GM19395 (cell line): ENCODE data around the gene PEDS1.
"Not testable (repeated sequence)": the region's sequence is repeated elsewhere in the genome, so short reads cannot be mapped to it uniquely, and the experiment has no call there.

Experiments
- ATAC-seq: cut with Tn5 transposase; IDR thresholded peaks from one replicate; pipeline ENCODE4 v1.9.1; 2021; ENCODE audit warnings: mild to moderate bottlenecking, moderate library complexity; ENCODE audit not compliant: unreplicated experiment

PEDS1 gene

DNA sequence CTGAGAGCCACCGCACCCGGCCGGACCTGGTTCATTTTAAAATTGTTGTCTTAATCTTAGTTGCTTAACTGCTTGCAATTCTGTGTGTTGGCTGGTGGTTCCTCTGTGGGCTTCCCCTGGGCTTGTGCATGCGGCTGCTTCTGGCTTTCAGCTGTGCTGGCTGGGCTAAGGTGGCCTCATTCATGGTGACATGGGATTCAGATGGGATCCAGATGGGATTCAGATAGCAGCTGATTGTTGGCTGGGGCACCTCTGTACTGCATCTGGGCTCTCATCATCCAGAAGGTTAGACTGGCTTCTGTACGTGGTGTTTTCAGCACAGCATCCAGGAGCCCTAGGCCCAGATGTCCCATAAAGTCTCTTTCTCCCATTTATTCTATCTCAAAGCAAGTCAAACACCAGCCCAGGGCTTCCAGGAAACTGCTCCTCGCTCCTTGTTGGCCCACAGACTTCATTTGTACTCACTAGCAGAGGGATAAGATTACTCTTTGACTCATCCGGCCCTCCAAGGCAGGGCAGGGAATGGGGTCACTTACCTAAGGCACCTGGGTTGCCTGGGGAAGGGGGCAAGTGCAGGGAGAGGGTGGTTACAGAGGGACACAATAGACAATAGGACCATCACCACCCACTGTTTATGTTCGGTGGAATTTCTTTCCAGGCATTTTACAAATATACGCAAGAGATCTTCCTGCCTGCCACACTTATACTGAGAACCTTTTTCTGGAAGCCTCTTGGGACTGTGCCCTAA, 10.2 kb upstream of the PEDS1 start:
- no peak for ATAC-seq

DNA sequence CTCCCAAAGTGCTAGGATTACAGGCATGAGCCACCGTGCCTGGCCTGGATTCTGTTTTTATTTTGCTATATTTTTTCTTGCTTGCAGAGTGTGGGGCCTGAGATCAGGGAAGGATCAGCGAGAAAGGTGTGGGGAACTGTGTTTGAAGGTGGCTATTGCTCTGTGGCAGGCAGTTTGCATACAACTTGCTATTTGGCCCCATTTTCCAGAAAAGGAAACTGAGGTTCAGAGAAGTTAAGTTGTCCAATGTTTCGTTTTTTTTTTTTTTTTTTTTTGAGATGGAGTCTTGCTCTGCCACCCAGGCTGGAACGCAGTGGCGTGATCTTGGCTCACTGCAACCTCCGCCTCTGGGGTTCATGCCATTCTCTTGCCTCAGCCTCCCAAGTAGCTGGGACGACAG, 8.0 kb upstream of the PEDS1 start:
- not testable (repeated sequence) for ATAC-seq

DNA sequence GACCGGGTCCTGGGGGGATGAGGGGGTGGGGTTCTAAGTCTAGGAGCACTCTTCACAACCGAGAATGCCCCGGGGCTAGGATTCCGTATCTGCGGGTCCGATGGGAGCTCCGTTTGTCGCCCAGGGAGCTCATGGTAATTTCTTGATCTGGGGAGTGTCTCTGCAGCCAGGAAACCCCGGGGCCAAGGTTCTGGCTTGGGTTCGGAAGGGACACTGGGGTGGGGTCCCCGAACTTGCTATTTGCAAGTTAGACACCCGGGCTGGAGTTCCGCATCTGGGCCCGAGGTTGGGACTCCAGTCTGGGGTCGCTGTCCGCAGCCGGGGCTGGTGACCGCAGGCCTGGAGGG, 397 bp downstream of the PEDS1 start:
- peak; percentile 32 for ATAC-seq

DNA sequence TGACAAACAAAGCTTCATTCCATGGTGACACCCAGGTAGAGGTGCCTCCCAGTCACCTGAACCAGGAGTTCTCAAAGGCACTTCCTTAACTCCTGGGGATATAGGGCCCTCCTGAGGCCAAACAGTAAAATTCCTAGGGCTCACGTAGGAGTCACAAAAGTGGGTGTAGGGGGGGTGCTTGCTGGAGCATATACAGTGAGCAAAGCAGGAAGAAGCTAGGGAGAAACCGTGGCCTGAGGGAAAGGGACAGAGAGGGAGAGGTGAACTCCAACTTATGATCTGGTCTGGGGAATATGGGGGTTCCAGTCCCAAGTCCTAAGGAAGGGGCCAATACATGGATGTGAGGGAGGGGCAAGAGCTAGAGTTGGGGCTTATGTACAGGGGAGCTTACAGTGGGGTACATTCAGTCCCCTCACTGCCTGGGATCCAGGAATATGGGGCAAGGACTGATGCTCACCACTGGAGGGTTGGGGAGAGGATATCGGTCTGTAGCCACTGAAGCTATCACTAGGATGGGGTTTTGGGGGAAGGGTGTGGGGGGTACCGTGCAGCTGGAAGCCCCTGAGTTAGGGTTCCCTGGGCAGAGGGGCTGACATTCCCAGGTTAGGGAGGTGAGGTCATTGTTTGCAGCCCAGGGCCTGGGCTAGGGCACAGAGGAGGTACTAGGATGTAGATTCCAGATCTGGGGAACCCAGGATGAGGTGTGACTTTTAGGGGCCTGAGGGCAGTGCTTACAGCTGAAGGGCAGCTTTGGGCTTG, 950 bp downstream of the PEDS1 start:
- no peak for ATAC-seq

DNA sequence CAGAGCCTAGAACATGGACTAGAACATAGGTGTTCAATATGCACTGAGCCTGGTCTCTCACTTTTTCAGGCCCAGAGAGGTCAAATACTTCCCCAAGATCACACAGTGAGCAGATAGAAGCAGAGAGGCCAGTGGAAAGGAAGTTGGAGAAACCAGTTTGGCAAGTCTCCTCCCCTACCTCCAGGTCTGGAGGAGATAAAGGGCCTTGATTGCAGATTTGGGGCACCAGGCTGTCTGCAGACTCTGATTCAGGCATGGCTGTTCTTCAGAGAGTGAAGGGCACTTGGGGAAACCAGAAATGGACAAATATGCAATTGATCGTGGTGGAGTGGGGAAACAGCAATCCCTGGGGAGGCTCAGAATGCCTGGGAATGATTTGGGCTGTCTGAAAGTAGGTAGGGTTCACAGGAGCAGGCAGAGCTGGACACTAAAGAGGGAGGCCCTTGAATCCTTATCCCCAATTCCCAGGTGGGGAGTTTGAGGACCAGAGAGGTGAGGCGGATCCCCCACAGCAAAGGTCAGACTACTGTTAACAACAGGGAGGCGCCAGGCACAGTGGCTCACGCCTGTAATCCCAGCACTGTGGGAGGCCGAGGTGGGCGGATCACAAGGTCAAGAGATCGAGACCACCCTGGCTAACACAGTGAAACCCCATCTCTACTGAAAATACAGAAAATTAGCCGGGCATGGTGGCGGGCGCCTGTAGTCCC, 2.3 kb downstream of the PEDS1 start:
- ATAC-seq: no peak

DNA sequence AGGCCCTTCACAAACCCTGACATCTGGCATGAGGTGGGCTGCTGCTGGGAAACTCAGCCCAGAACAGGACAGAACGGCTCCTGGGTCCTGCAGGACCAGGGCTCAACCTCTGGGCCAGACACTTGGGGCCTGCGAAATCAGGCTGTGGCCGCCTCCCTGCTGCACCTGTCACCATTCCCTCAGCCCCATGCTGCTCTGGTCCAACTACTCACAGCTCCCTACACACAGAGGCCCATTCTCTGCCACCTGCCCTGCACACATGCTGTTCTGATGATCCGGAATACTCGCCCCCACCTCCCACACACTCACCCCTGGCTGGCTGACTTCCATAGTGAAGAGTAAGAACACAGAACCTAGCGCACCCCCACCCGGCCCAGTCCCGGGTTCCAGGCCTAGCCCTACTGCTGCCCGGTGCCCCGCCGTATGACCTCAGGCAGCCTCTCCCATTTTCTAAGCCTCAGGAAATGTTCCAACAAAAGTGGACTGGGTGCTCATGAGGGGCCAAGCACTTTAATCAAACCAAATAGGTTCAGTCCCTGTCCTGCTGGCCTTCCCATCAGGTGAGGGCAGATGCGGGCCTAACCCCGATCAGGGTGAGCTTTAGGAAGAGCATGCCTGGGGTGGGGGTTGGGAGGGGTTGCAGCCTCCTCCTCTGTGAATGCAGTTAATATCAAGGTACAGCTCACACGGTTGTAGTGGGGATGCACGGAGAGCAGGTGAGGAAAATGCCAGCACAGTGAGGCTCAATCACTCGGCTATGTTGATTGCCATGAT, 3.9 kb downstream of the PEDS1 start:
- no peak for ATAC-seq

DNA sequence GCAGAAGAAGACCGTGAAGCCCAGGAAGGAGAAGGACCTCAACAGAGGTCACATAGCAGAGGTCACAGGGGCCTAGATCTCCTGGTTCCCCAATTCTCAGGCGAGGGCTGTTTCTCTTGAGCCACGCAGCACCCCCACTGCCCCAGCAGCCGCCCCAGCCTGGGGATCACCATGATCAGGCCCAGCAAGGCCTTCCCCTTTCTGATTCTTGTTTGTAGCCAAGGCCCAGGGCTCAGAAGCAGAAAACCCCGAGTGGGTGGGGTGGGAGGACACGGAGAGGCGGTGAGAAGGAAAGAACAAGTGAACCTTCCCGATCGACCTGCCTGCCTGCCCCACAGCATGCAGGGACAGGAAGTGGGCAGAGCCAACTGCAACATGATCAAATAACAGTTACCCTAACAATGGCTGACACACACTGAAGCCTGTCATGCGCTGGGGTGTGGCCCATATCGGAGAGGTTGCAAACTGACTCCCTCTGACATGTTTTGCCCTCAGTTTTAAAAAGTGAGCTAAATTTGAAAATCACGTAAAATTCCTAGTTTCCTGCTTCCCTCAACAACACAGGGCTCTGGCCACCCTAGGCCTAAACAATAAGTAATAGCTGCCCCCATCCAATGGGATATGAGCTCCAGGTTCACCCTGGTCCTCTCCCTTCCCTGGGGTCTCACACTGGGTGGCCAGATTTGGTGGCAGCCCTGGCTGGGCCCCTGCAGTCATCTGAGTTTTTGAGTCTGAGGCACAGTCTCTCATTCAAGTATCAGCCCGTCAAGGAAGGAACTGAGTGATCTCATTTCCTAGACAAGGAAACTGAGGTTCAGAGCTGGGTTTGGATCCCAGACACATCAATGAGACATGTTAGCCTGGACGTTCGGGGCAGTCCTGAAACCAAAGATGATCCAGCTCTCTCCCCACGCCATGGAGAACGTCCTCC, 6.5 kb downstream of the PEDS1 start:
- peak; percentile 73 for ATAC-seq

DNA sequence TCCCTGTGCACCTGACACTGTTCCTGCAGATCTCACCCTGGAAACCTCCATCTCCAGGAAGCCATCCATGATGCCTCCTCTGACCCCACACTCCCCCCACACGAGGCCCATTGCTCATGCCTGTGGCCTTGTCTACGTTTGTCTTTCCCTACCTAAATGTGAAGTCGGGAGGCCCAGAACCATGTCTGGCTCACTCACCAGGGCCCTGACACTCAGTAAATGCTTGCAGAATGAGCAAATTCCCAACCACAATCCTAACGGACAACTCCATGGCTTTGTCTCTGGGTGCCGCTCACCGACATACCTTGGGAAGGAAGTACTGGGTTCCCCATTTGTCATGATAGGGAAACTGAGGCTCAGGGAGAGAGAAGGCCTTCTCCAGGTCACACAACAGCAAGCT, 7.3 kb downstream of the PEDS1 start:
- no peak for ATAC-seq

DNA sequence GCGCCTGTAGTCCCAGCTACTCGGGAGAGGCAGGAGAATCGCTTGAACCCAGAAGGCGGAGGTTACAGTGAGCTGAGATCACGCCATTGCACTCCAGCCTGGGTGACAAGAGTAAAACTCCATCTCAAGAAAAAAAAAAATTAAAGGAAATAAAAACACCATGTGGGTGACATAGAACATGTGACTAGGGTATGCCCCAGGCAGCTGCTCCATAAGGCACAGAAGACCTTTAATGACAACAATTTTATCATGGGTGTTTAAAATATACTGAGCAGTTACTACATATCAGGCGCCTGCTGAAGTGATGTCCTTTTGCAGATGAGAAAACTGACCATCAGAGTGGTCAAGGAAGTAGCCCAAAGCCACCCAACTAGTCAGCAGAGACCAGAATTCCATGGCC, 8.0 kb downstream of the PEDS1 start:
- no peak for ATAC-seq

DNA sequence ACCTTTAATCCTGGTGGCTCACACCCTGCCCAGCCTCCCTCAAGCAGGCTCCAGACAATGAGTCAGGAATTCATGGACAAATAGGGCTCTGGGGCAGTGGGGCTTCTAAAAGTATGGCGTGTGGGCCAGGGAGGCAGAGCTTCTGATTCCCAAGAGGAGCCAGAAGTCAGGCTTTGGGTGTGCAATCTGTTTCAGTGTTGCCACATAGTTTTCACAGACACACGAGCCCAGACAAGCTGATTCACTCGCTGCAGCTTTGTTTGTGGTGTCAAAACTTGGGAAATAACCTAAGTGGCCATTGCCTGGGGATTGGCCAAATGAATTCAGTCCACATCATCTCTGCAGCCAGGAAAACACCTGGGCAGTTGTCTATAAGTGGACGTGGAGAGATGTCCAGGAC, 9.2 kb downstream of the PEDS1 start:
- ATAC-seq: no peak

DNA sequence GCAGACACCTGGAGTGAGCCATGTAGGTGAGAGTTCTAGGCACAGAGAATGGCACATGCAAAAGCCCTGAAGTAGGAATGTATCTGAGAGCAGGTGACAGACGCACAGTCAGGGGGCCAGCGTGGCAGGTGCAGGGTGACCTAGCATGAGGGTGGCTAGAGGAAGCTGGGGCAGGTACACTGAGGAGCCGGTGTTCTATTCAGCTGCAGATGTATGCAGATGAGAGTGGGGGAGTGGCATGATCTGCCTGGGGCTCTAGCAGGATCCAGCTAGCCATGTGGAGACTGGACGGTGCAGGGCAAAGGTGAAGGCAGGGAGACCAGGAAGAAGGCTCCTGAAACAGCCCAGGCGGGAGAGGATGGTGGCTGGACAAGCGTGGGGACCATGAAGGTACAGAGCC, 10.7 kb downstream of the PEDS1 start:
- no peak for ATAC-seq

DNA sequence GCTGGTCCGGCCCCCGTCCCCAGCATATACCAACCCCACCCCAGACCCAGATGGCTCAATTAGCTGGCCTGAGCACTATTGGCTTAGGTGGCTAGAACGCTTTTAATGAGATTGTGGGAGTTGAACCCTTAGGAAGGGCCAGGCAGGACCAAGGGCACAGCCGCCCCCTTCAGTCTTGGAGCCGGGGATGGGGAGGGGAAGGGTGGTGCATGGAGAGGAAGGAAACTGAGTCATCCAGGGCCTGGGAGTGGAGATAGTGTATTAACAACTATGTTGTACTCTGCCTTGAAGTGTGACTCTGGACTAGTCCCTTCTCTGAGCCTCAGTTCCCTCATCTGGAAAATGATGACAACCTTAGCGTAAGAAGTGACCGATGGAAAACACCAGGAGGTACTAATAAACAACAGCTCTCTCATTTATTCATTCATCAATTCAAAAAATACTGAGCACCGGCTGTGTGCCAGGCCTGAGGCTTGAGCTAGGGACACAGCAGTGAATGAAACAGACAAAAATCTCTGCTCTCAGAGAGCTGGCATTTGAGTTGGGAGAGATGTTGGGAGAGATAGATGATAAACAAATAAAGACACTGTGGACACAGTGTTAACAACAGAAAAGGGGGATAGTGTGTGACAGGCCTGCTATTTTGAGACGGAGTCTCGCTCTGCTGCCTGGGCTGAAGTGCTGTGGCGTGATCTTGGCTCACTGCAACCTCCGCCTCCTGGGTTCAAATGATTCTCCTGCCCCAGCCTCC, 11.5 kb downstream of the PEDS1 start:
- no peak for ATAC-seq

DNA sequence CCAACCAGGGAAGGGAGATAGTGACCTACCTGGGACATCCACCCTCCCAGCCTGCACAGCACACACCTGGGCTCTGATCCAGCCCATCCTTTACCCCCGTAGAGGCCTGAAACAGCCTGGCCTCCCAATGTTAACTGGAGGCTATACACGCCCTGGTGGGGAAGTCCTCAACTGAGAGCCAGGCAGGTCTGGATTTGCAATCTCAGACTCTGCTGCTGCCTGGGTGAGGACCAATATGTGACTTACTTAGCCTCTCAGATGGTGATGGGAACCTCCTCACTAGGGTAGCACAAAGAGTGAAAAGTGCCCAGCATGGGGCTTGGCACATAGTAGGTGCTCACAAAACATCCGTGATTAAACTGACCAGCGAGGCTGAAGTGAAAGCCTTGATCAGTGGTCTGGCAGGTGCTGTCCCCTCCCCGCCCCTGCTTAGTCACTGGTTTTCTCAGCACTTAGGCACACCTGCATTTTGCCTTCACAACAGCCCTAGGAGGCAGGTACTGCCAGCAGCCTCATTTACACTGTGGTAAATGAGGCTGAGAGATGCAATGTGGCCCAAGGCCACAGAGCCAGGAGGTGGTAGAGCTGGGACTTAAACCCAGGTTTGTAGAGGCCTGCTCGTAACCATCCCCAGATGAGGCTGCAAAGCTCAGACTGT, 12.4 kb downstream of the PEDS1 start:
- ATAC-seq: no peak

DNA sequence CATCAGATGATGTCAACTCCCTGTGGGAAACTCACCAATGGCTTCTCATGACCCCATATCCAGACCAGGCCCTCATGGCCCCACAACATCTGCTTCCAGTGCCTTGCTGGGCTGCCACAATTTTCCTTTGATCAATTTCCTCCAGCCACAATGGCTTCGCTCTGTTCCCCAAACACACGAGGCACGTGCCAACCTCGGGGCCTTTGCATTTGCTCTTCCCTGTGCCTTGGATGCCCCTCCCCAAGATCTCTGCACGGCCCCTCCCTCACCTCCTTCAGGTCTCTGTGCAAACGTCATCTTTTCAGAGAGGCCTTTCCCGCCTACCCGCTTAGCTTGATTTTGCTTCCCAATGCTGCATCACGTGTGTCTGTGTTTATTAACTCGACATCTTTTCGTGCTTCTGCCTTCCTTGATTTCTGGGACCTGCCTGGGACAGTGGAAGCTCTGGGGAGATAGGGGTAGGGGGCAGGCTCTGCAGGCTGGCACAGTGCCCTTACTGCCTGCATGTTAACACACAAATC, 13.1 kb downstream of the PEDS1 start:
- ATAC-seq: no peak

DNA sequence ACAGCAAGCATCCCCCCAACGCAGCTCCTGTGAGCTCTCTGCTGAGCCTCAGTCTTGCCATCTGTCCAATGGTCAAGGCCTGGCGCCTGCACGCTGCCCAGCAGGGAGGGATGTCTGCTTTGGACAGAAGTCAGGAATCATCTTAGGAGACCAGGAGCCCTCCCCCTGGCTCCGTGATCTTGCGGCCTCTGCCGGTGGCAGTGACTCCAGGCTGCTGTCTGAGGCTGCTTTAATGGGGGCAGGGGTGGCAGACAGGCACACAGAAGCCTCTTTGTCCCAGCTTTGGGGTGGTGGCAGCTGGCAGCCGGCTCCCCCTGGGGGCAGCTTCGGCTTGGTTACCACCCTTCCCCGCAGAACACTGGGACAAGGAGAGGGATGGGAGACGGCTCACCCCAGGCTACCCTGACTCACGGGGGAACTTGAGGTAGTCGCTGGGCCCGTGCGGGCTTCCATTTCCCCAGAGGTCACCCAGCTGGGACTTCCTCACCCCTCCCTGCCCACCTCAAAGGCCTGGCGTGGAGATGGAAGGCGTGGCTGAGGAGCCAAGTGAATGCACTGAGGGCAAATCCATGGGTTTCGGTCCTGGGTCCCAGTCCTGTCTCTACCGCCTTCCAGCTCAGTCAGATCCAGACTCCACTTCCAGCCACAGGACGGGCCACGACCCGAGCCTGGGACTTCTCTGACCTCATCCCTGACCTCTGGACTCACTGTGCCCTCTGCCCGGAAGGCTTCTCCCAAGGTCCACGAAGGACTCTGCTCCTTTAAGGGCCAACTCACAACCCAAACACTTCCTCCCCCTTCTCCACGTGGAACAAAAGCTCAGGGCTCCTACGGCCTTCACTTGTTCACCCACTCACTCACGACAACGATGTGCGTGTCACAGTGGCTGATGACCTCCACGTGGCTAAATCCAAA, 14.8 kb downstream of the PEDS1 start:
- ATAC-seq: no peak

DNA sequence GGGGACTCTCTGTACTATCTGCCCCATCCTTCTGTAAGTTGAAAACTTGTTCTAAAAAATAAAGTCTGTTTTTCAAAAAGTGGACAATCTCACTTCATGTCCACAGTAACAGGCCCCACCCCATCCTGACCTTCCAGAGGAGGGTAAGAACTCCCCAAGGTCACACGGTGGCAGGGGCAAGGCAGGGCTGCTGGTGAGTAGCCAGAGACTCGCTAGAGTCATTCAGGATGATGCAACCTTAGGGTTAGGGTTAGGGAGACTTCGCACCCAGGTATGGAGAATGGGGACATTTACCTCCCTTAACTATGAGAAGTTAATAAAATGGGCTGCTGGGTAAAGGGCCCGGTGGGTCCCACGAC, 15.4 kb downstream of the PEDS1 start:
- no peak for ATAC-seq

DNA sequence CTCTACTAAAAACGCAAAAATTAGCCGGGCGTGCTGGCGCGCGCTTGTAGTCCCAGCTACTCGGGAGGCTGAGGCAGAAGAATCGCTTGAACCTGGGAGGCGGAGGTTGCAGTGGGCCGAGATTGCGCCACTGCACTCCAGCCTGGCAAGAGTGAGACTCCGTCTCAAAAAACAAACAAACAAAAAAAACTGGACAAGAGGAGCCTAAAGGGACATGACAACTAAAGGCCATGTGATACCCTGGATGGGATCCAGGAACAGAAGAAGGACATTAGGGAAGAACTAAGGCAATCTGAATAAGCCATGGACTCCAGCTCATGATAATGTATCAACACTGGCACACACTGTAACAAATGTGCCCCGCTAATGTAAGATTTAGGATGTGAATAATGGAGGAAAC, 15.8 kb downstream of the PEDS1 start:
- not testable (repeated sequence) for ATAC-seq
